HG03342 (cell line): ENCODE data around the gene OR52B2.
"Not testable (repeated sequence)": the region's sequence is repeated elsewhere in the genome, so short reads cannot be mapped to it uniquely, and the experiment has no call there.

Source experiments
- ATAC-seq: cut with Tn5 transposase; IDR thresholded peaks from one replicate; pipeline ENCODE4 v1.9.1; 2021; ENCODE audit warnings: mild to moderate bottlenecking, moderate library complexity; ENCODE audit not compliant: unreplicated experiment

OR52B2 gene

DNA sequence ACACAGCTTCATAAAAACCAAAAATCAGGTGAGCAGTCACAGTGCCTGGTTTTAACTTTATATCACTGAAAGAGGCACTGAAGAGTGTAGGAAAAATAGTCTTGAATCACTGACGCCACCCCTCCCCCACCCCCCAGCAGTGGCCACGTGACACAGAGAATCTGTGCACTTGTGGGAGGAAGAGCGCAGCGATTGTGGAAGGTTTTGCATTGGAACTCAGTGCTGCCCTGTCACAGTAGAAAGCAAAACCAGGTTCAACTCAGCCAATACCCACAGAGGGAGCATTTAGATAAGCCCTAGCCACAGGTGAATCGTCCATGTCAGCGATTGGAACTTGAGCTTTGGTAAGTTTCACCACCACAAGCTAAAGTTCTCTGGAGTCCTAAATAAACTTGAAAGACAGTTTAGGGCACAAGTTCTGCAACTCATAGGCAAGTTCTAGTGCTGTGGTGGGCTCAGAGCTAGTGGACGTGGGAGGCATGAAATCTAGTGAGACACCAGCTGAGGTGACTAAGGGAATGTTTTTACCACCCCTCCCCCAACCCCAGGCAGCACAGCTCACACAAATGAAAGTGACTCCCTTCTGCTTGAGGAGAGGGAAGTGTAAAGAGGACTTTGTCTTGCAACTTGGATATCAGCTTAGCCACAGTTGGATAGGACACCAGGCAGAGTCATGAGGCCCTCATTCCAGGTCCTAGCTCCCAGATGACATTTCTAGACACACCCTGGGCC is 13.3 kb downstream of the OR52B2 start:
- no peak for ATAC-seq

DNA sequence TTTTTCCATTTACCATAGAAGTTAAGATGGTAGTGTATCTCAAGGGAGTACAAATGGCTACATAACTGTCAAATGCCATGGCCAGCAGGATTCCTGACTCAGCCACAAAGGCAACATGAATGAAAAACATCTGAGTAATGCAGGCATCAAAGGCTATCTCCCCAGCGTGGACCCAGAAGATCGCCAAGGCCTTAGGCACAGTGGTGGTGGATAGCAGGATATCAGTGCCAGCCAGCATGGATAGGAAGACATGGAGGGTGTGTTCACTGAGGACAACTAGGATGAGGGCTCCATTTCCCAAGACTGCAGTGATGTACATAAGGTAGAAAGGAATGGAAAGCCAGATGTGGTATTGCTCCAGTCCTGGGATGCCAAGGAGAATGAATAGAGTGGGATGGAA is 18.0 kb downstream of the OR52B2 start:
- ATAC-seq, result no peak

- ATAC-seq, result no peak
These were observed 19.0 kb downstream of the OR52B2 start for GRCh38 chr11:6151117-6151516.

GRCh38 chr11:6143737-6144136 is 26.4 kb downstream of the OR52B2 start:
- not testable (repeated sequence) for ATAC-seq

- no peak for ATAC-seq
These were observed 27.2 kb downstream of the OR52B2 start for GRCh38 chr11:6142936-6143335.

GRCh38 chr11:6135936-6136335 is 34.2 kb downstream of the OR52B2 start:
- not testable (repeated sequence) for ATAC-seq

DNA sequence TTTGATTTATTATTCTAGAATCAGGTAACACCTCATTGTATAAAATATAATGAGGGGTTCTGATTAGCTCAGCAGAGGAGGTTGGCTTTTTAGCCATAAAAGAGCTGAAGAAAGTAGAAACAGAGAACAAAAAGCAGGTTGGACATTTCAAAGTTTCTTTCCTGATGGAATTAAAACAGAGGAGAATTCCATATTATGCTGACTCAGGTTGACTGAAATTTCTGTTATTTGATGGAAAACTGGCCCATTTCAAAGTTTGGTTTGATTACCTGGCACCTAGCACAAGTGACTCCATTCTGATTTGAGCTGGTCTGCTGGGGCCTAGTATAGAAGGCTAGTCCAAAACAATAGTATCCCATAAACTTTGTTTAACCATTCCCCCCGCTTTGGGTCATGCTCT is 37.7 kb downstream of the OR52B2 start:
- no peak for ATAC-seq

GRCh38 chr11:6129635-6130034 is 40.5 kb downstream of the OR52B2 start:
- no peak for ATAC-seq

GRCh38 chr11:6129011-6129410 is 41.1 kb downstream of the OR52B2 start:
- ATAC-seq, result no peak

- no peak for ATAC-seq
These were observed 42.2 kb downstream of the OR52B2 start for GRCh38 chr11:6127881-6128280.

DNA sequence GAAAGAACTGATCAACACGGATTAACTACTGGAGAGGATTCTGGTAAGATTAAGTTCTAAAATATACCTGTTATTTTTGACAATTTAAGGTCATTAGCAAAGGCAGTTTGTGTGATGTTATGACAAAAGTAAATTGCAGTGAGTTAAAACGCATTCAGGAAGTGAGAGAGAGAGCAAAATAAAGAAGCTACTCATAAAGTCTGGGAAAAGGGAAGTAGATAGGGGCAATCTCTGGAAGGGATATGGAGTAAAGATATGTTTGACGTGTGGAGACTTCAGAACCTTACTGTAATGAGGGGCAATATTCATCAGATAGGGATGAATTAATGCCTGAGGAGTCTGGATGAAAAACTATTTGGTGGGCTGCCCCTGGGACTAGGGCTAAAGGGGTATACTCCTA is 45.9 kb downstream of the OR52B2 start:
- ATAC-seq, result no peak
